Neural cell (in vitro differentiated cells): ENCODE measurements around the gene PAK1. TPM values are rescaled to one million over a fixed set of nuclear protein-coding genes. Genes with fewer than 3 reads are reported as not detected.

Source experiments
- H2AFZ ChIP-seq: fragments of 200-600, 300-800 bp; sonication (generic), shearing (Covaris generic); 2 replicates; pipeline ENCODE4 v1.6.0; 2014; ENCODE audit warnings: low read depth, mild to moderate bottlenecking, antibody characterized with exemption, low read length, moderate library complexity
- H3F3A ChIP-seq: fragments of 200-600 bp; shearing (Covaris generic); 2 replicates; pipeline ENCODE4 v1.6.1; 2016; ENCODE audit warnings: mild to moderate bottlenecking, moderate library complexity, mixed read lengths, antibody characterized with exemption, low read length; ENCODE audit not compliant: insufficient read depth, poor library complexity, severe bottlenecking
- H3K27ac ChIP-seq: fragments of 200-600, 300-800 bp; sonication (generic), shearing (Covaris generic); 2 replicates; pipeline ENCODE4 v1.5.1; 2014; ENCODE audit warnings: mild to moderate bottlenecking, low read length, moderate library complexity
- H3K27me3 ChIP-seq: fragments of 300-800, 200-600 bp; sonication (generic), shearing (Covaris generic); 2 replicates; pipeline ENCODE4 v1.6.0; 2014; ENCODE audit warnings: mild to moderate bottlenecking, low read depth, low read length, moderate library complexity; ENCODE audit not compliant: insufficient read depth
- H3K36me3 ChIP-seq: fragments of 300-800, 200-600 bp; sonication (generic), shearing (Covaris generic); 2 replicates; pipeline ENCODE4 v1.5.1; 2014; ENCODE audit warnings: mild to moderate bottlenecking, antibody characterized with exemption, low read length, moderate library complexity; ENCODE audit not compliant: insufficient read depth
- H3K4me2 ChIP-seq: fragments of 300-800, 200-600 bp; sonication (generic), shearing (Covaris generic); 2 replicates; pipeline ENCODE4 v1.6.0; 2014; ENCODE audit warnings: mild to moderate bottlenecking, low read length
- H3K4me3 ChIP-seq: fragments of 300-800, 200-600 bp; sonication (generic), shearing (Covaris generic); 2 replicates; pipeline ENCODE4 v1.5.1; 2014; ENCODE audit warnings: mild to moderate bottlenecking, low read length, moderate library complexity
- H3K79me2 ChIP-seq: fragments of 200-600 bp; shearing (Covaris generic); replicated peaks from 2 replicates; pipeline ENCODE4 v1.6.0; 2014; ENCODE audit warnings: mild to moderate bottlenecking, low read length, moderate library complexity; ENCODE audit not compliant: insufficient read depth
- H3K9ac ChIP-seq: fragments of 300-800, 200-600 bp; sonication (generic), shearing (Covaris generic); 2 replicates; pipeline ENCODE4 v1.6.1; 2016; ENCODE audit warnings: mild to moderate bottlenecking, low read length, mixed read lengths
- H3K9me2 ChIP-seq: fragments of 200-600 bp; shearing (Covaris generic); 2 replicates; pipeline ENCODE4 v1.6.1; 2016; ENCODE audit warnings: mild to moderate bottlenecking, low read length, mixed read lengths; ENCODE audit not compliant: insufficient read depth
- H3K9me3 ChIP-seq: fragments of 200-600, 300-800 bp; sonication (generic), shearing (Covaris generic); 2 replicates; pipeline ENCODE4 v1.6.1; 2016; ENCODE audit warnings: mild to moderate bottlenecking, mixed run types, low read length, moderate library complexity, mixed read lengths
- H4K20me1 ChIP-seq: fragments of 200-600 bp; shearing (Covaris generic); 2 replicates; pipeline ENCODE4 v1.6.1; 2016; ENCODE audit warnings: mild to moderate bottlenecking, mixed run types; ENCODE audit not compliant: insufficient read depth
- CTCF ChIP-seq: fragments of 450-650 bp; IDR thresholded peaks from 2 replicates; pipeline ENCODE4 v1.5.1; 2014; ENCODE audit warnings: antibody characterized with exemption, mild to moderate bottlenecking, moderate library complexity; ENCODE audit not compliant: poor library complexity, severe bottlenecking
- EP300 ChIP-seq: fragments of 450-650 bp; conservative IDR thresholded peaks from 2 replicates; pipeline ENCODE4 v1.6.1; 2014; ENCODE audit warnings: antibody characterized with exemption, mild to moderate bottlenecking, moderate library complexity; ENCODE audit not compliant: poor library complexity, severe bottlenecking
- EZH2 ChIP-seq: fragments of 200-600, 300-800 bp; shearing (Covaris generic), sonication (generic); IDR thresholded peaks from 2 replicates; pipeline ENCODE4 v1.6.1; 2014; ENCODE audit warnings: antibody characterized with exemption, low read length, borderline replicate concordance, mild to moderate bottlenecking; ENCODE audit not compliant: insufficient read depth, poor library complexity, severe bottlenecking
- MXI1 ChIP-seq: fragments of 450-650 bp; conservative IDR thresholded peaks from 2 replicates; pipeline ENCODE4 v1.6.1; 2014; ENCODE audit warnings: antibody characterized with exemption, mild to moderate bottlenecking; ENCODE audit not compliant: poor library complexity, severe bottlenecking
- POLR2AphosphoS5 ChIP-seq: IDR thresholded peaks from 2 replicates; pipeline ENCODE4 v1.6.1; 2012
- RAD21 ChIP-seq: fragments of 450-650 bp; conservative IDR thresholded peaks from 2 replicates; pipeline ENCODE4 v1.6.1; 2014; ENCODE audit warnings: antibody characterized with exemption, mild to moderate bottlenecking, moderate library complexity
- REST ChIP-seq: IDR thresholded peaks from 2 replicates; pipeline ENCODE4 v1.6.1; 2012; ENCODE audit warnings: borderline replicate concordance
- SMC3 ChIP-seq: fragments of 450-650 bp; conservative IDR thresholded peaks from 2 replicates; pipeline ENCODE4 v1.6.1; 2014; ENCODE audit warnings: antibody characterized with exemption, mild to moderate bottlenecking, moderate library complexity; ENCODE audit not compliant: poor library complexity
- TAF1 ChIP-seq: IDR thresholded peaks from 2 replicates; pipeline ENCODE4 v1.6.1; 2012; ENCODE audit warnings: low read depth
- polyA plus RNA-seq: library from polyadenylated mRNA; depleted of rRNA; stranded (reverse); fragments of >200 nt; gene quantifications from 2 replicates; pipeline ENCODE4 v1.2.3, GENCODE V29; 2014

PAK1 gene
- polyA plus RNA-seq, 1 donor from 2014 or later = 65.2 TPM

GRCh38 chr11:77421041-77421723 is 52.7 kb downstream of the PAK1 start:
- Histone ChIP-seq H3K9ac (no peak overlapping the region), H3K4me3 (no peak overlapping the region), H2AFZ (no peak overlapping the region), H4K20me1 (no peaks in the 10 kb centered on the region), H3K9me3 (no peaks in the 10 kb centered on the region), H3K27ac (no peak overlapping the region), H3K79me2 (peaks cover 7% of the 10 kb centered on the region), H3K36me3 (no peaks in the 10 kb centered on the region), H3F3A (no peaks in the 10 kb centered on the region), H3K9me2 (no peaks in the 10 kb centered on the region), H3K4me2 (no peak overlapping the region), H3K27me3 (no peaks in the 10 kb centered on the region)
- TF ChIP-seq RAD21 (no peak), MXI1 (no peak), TAF1 (no peak), POLR2AphosphoS5 (no peak), SMC3 (no peak), CTCF (no peak), REST (no peak), EP300 (no peak), EZH2 (no peak)

- H3K27ac ChIP-seq = no peak overlapping the region
Measured at GRCh38 chr11:77418971-77419597, 54.8 kb downstream of the PAK1 start.

More at GRCh38 chr11:77418971-77419597, 54.8 kb downstream of the PAK1 start:
- no peak overlapping the region for H3K4me3 ChIP-seq
- no peaks in the 10 kb centered on the region for H3K27me3 ChIP-seq
- H3K36me3 ChIP-seq = no peaks in the 10 kb centered on the region
- no peaks in the 10 kb centered on the region for H3K9me2 ChIP-seq
- H3K4me2 ChIP-seq = no peak overlapping the region
- H4K20me1 ChIP-seq = no peaks in the 10 kb centered on the region
- H3K9me3 ChIP-seq = no peaks in the 10 kb centered on the region
- TF ChIP-seq SMC3 = no peak
- no peak for TF ChIP-seq EP300
- TF ChIP-seq TAF1 = no peak
- TF ChIP-seq RAD21 = no peak
- no peak for TF ChIP-seq POLR2AphosphoS5
- TF ChIP-seq MXI1 = no peak
- no peak for TF ChIP-seq EZH2
- no peak for TF ChIP-seq CTCF
- TF ChIP-seq REST = no peak
- no peak overlapping the region for H2AFZ ChIP-seq
- H3K9ac ChIP-seq = no peak overlapping the region
- peaks cover 7% of the 10 kb centered on the region for H3K79me2 ChIP-seq
- H3F3A ChIP-seq = no peaks in the 10 kb centered on the region
